Esophagus muscularis mucosa (tissue), 4 donors: ENCODE measurements around the gene PDLIM5.

Experiments used
- EP300 ChIP-seq: sonication (generic); formaldehyde crosslinking; IDR thresholded peaks from one replicate; pipeline ENCODE4 v1.6.1; 2017; ENCODE audit warnings: antibody characterized with exemption
- POLR2A ChIP-seq: fragments of 450-650 bp; IDR thresholded peaks from one replicate; pipeline ENCODE4 v1.6.1; 2017; ENCODE audit warnings: antibody characterized with exemption, moderate library complexity, mild to moderate bottlenecking, low read depth
- POLR2AphosphoS5 ChIP-seq, 2 donors: sonication (generic); formaldehyde crosslinking; IDR thresholded peaks; one replicate each; pipeline ENCODE4 v1.6.1; 2017; ENCODE audit warnings: antibody characterized with exemption in 2 of 2
- TF ChIP-seq, protein P1 (sequence below), 3 experiments: fragments of 200-600 bp in 2 of 3; fragments of 450-650 bp in 1 of 3; sonication (generic) in 2 of 3; IDR thresholded peaks; one replicate each; pipeline ENCODE4 v1.5.1; 2017 to 2019; ENCODE audit warnings: antibody characterized with exemption in 3 of 3, mild to moderate bottlenecking in 2 of 3, moderate library complexity in 1 of 3

GRCh38 chr4:94448815-94449375 is 2.8 kb upstream of the PDLIM5 start:
- TF ChIP-seq, protein P1, sequence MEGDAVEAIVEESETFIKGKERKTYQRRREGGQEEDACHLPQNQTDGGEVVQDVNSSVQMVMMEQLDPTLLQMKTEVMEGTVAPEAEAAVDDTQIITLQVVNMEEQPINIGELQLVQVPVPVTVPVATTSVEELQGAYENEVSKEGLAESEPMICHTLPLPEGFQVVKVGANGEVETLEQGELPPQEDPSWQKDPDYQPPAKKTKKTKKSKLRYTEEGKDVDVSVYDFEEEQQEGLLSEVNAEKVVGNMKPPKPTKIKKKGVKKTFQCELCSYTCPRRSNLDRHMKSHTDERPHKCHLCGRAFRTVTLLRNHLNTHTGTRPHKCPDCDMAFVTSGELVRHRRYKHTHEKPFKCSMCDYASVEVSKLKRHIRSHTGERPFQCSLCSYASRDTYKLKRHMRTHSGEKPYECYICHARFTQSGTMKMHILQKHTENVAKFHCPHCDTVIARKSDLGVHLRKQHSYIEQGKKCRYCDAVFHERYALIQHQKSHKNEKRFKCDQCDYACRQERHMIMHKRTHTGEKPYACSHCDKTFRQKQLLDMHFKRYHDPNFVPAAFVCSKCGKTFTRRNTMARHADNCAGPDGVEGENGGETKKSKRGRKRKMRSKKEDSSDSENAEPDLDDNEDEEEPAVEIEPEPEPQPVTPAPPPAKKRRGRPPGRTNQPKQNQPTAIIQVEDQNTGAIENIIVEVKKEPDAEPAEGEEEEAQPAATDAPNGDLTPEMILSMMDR (IDR thresholded peaks at IDR 0.05): no peak
- no peak for TF ChIP-seq POLR2AphosphoS5 (IDR thresholded peaks at IDR 0.05)
- no peak for TF ChIP-seq POLR2A
- TF ChIP-seq EP300: no peak
